Measurements from ENCODE around the gene TSPAN15. TPM values are rescaled to one million over a fixed set of nuclear protein-coding genes. Genes with fewer than 3 reads are reported as not detected.

TSPAN15 gene
- total RNA-seq, 6 donors from 2014 or later: 19.9 to 69.5 (median 63.0) TPM

DNA sequence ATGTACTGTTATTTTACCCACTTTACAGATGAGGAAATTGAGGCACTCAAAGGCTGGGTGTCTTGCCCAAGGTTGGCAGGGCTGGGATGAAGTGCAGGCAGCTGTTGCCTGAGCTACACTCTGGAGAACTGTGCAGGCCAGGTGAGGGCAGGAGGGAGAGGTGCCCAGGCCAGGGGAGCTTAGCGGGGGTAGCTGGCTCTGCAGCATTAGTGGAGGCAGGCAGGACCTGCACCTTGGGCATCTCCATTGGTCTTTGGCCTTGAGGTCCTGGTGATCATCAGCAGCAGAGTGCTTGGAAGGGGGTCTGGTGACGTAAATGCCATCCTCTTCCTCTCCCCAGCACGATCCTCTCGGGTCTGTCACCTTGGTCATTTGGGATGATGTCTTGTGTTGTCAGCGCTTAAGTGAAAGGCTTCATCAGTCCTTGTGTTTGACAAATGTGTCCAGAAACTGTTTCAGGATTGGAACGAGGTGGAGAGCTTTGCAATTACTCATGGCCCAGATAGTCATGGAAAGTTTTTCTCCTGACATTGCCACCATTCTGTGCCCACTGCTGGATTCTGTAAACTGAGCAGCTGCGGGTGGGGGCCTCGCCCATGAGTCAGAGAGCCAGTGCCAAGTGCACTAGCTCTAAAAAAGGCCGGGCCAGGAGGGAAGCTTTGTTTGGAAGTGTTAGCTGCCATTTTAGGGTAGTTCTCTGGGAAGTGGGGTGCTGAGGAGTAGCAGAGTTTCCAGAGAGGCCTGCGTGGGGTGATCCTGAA lies 47.6 kb downstream of the TSPAN15 start:
- Histone ChIP-seq H3K27ac (peak overlapping the region in 3 of 4 donors; percentile 19 to 69 (median 27)), H3K36me3 (peaks cover 0 to 28% (median 11%) of the 10 kb centered on the region in 4 donors), H3K4me3 (no peak overlapping the region), H3K27me3 (no peaks in the 10 kb centered on the region), H3K4me1 (peaks cover 0 to 12% (median 7%) of the 10 kb centered on the region in 4 donors), H3K9me3 (no peaks in the 10 kb centered on the region)
- no peak for ATAC-seq (ENCODE audit: low FRiP score in 2 of 2)
- no peak for DNase-seq
- 81 to 90% methylated on average over 9 to 10 of the region's 10 CpGs for WGBS, 2 donors
- TF ChIP-seq POLR2AphosphoS5 (IDR thresholded peaks at IDR 0.05) (no peak), EP300 (IDR thresholded peaks at IDR 0.05) (no peak), POLR2A (IDR thresholded peaks at IDR 0.05) (no peak)
- TF ChIP-seq, protein P1, sequence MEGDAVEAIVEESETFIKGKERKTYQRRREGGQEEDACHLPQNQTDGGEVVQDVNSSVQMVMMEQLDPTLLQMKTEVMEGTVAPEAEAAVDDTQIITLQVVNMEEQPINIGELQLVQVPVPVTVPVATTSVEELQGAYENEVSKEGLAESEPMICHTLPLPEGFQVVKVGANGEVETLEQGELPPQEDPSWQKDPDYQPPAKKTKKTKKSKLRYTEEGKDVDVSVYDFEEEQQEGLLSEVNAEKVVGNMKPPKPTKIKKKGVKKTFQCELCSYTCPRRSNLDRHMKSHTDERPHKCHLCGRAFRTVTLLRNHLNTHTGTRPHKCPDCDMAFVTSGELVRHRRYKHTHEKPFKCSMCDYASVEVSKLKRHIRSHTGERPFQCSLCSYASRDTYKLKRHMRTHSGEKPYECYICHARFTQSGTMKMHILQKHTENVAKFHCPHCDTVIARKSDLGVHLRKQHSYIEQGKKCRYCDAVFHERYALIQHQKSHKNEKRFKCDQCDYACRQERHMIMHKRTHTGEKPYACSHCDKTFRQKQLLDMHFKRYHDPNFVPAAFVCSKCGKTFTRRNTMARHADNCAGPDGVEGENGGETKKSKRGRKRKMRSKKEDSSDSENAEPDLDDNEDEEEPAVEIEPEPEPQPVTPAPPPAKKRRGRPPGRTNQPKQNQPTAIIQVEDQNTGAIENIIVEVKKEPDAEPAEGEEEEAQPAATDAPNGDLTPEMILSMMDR (IDR thresholded peaks at IDR 0.05): no peak

DNA sequence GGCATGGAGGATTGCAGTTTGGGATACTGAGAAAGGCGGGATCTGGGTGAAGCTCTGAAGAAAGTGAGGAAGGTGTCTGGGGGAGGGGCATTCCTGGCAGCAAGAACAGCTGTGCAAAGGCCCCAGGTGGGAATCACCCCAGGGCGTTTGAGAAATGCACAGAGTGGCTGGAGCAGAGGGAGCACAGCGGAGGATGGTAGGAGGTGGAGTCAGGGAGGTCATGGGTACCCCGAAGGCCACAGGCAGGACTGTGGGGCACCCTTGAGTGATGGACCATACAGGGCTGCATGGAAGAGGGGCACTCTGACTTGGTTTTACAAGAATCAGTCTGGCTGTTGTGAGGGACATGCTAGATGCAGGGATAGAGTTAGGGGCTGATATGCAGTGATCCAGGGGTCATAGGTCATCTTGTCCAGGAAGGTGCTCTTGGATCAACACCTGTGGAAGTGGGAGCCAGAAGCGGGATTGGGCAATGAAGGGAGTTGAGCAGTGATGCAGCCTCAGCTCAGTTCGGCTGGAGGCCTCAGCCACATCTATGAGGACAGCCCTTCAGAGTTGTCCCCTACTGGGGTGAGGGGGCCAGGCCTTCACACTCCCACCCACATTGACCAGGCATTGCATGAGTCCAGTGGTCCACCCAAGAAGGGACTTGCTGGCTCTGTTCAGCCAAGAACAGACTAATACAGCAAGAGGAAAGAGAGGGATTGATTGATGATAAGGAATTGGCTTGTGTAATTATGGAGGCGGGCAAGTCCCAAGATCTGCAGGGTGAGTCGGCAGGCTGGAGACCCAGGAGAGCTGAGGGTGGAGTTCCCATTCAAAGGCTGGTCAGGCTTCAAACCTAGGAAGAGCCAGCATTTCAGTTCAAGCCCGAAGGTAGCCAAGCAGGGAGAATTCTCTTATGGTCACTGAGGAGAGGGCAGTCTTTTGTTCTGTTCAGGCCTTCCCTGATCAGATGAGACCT lies 48.7 kb downstream of the TSPAN15 start:
- Histone ChIP-seq H3K27ac (peak overlapping the region in 1 of 4 donors; percentile 69), H3K27me3 (no peaks in the 10 kb centered on the region), H3K36me3 (peaks cover 0 to 37% (median 10%) of the 10 kb centered on the region in 4 donors), H3K4me3 (no peak overlapping the region), H3K4me1 (peaks cover 0 to 12% (median 7%) of the 10 kb centered on the region in 4 donors), H3K9me3 (no peaks in the 10 kb centered on the region)
- DNase-seq: no peak
- ATAC-seq (ENCODE audit: low FRiP score in 2 of 2): peak in 1 of 2 donors; percentile 54
- TF ChIP-seq POLR2A (IDR thresholded peaks at IDR 0.05) (no peak), POLR2AphosphoS5 (IDR thresholded peaks at IDR 0.05) (no peak), EP300 (IDR thresholded peaks at IDR 0.05) (no peak)
- TF ChIP-seq, protein P1 (IDR thresholded peaks at IDR 0.05): no peak
- WGBS, 2 donors: 79 to 82% methylated on average over 7 to 9 of the region's 9 CpGs

DNA sequence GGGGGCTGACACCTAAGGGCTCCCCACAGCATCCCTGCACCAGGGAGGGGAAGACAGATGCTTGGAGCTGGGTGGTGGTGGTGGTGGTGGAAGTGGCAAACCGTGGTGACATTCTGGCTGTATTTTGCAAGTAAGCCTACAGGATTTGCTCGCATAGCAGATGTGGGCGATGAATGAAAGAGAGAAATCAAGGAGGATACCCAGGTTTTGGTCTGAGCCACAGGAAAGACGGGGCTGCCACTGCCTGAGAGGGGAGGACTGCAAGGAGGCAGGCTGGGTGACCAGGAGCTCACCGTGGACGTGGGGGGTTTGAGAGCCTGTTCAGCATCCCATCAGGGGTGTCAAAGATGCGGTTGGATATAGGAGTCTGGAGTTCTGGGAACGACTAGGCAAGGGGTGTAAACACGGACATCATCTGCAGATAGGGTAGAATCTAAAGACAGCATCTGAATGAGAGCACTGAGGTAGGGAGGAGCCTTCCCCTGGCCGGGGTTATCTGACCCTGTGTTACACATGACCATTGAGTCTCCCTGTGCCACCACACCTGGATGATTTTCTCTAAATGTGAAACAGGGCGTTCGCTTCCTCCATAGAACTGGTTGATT lies 49.7 kb downstream of the TSPAN15 start:
- Histone ChIP-seq H3K27me3 (no peaks in the 10 kb centered on the region), H3K36me3 (peaks cover 0 to 37% (median 6%) of the 10 kb centered on the region in 4 donors), H3K4me3 (no peak overlapping the region), H3K27ac (no peak overlapping the region), H3K4me1 (peaks cover 0 to 12% (median 7%) of the 10 kb centered on the region in 4 donors), H3K9me3 (no peaks in the 10 kb centered on the region)
- DNase-seq (no peak), ATAC-seq (ENCODE audit: low FRiP score in 2 of 2) (no peak)
- 87 to 94% methylated on average over 12 of the region's 12 CpGs for WGBS, 2 donors
- TF ChIP-seq EP300 (IDR thresholded peaks at IDR 0.05) (no peak), POLR2A (IDR thresholded peaks at IDR 0.05) (no peak), POLR2AphosphoS5 (IDR thresholded peaks at IDR 0.05) (no peak)
- TF ChIP-seq, protein P1 (IDR thresholded peaks at IDR 0.05): no peak

DNA sequence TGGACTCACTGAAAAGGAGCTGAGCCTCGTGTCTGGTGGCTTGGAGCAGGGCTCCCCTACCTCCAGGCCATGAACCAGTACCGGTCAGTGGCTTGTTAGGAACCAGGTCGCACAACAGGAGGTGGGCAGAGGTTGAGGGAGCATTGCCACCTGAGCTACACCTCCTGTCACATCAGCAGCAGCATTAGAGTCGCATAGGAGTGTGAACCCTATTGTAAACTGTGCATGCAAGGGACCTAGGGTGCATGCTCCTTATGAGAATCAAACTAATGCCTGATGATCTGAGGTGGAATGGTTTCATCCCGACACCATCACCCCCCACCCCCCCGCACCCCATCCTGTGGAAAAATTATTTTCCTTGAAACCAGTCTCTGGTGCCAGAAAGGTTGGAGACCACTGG lies 50.4 kb downstream of the TSPAN15 start:
- Histone ChIP-seq H3K27ac (no peak overlapping the region), H3K4me1 (peaks cover 0 to 12% (median 8%) of the 10 kb centered on the region in 4 donors), H3K4me3 (no peak overlapping the region), H3K27me3 (no peaks in the 10 kb centered on the region), H3K36me3 (peaks cover 0 to 37% (median 6%) of the 10 kb centered on the region in 4 donors), H3K9me3 (no peaks in the 10 kb centered on the region)
- WGBS, 2 donors: 79 to 81% methylated on average over 6 of the region's 6 CpGs
- DNase-seq (no peak), ATAC-seq (ENCODE audit: low FRiP score in 2 of 2) (no peak)
- TF ChIP-seq POLR2A (IDR thresholded peaks at IDR 0.05): no peak
- no peak for TF ChIP-seq EP300 (IDR thresholded peaks at IDR 0.05)
- no peak for TF ChIP-seq POLR2AphosphoS5 (IDR thresholded peaks at IDR 0.05)
- TF ChIP-seq, protein P1 (IDR thresholded peaks at IDR 0.05): no peak
